CD4-positive, alpha-beta T cell treated with Interleukin-17A for 4 hours (primary cell): ENCODE results near the gene RPL35.

Experiments used
- DNase-seq: peaks from one replicate; pipeline ENCODE4 v3.0.0-alpha.2; 2020; ENCODE audit warnings: mixed read lengths

Gene RPL35

GRCh38 chr9:124815601-124816000, 46.2 kb downstream of the RPL35 start:
- no peak for DNase-seq

GRCh38 chr9:124814164-124814535, 47.6 kb downstream of the RPL35 start:
- DNase-seq, result no peak

- DNase-seq, result no peak
Measured at GRCh38 chr9:124813501-124814163, 48.1 kb downstream of the RPL35 start.

GRCh38 chr9:124813041-124813440, 48.7 kb downstream of the RPL35 start:
- no peak for DNase-seq

GRCh38 chr9:124812441-124812876, 49.3 kb downstream of the RPL35 start:
- no peak for DNase-seq

- DNase-seq, result no peak
Measured at GRCh38 chr9:124810663-124811355, 50.9 kb downstream of the RPL35 start.

GRCh38 chr9:124809741-124810500, 51.8 kb downstream of the RPL35 start:
- no peak for DNase-seq

- DNase-seq, result no peak
Measured at GRCh38 chr9:124809211-124809610, 52.5 kb downstream of the RPL35 start.

- DNase-seq, result no peak
Measured at GRCh38 chr9:124808246-124808956, 53.4 kb downstream of the RPL35 start.
